Fibroblast of mammary gland (primary cell): ENCODE data around the gene MTHFD1.

ENCODE experiments used
- DNase-seq: peaks from one replicate; pipeline ENCODE4 v3.0.0-alpha.2; 2010; ENCODE audit warnings: low read depth
- H3K4me3 ChIP-seq: 2 replicates; pipeline ENCODE4 v1.5.1; 2011; ENCODE audit warnings: low read depth, mild to moderate bottlenecking, low read length, moderate library complexity; ENCODE audit not compliant: control insufficient read depth
- TF ChIP-seq, protein P1 (sequence below): conservative IDR thresholded peaks from 2 replicates; pipeline ENCODE4 v1.5.1; 2011; ENCODE audit warnings: low read depth, low read length, inconsistent platforms; ENCODE audit not compliant: control insufficient read depth, insufficient read depth

MTHFD1 gene

DNA sequence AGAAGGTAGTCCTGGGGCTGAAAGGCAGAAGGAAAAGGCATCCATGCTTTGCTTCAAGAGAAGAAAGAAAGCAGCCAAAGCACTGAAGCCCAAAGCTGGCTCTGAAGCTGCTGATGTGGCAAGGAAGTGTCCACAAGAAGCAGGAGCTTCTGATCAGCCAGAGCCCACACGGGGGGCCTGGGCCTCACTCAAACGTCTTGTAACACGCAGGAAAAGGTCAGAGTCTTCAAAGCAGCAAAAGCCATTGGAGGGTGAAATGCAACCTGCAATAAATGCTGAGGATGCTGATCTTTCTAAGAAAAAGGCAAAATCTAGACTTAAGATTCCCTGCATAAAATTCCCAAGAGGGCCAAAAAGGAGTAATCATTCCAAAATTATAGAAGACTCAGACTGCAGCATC is 80.3 kb downstream of the MTHFD1 start:
- H3K4me3 ChIP-seq, result no peak overlapping the region
- DNase-seq, result no peak
- TF ChIP-seq, protein P1, sequence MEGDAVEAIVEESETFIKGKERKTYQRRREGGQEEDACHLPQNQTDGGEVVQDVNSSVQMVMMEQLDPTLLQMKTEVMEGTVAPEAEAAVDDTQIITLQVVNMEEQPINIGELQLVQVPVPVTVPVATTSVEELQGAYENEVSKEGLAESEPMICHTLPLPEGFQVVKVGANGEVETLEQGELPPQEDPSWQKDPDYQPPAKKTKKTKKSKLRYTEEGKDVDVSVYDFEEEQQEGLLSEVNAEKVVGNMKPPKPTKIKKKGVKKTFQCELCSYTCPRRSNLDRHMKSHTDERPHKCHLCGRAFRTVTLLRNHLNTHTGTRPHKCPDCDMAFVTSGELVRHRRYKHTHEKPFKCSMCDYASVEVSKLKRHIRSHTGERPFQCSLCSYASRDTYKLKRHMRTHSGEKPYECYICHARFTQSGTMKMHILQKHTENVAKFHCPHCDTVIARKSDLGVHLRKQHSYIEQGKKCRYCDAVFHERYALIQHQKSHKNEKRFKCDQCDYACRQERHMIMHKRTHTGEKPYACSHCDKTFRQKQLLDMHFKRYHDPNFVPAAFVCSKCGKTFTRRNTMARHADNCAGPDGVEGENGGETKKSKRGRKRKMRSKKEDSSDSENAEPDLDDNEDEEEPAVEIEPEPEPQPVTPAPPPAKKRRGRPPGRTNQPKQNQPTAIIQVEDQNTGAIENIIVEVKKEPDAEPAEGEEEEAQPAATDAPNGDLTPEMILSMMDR, result no peak

DNA sequence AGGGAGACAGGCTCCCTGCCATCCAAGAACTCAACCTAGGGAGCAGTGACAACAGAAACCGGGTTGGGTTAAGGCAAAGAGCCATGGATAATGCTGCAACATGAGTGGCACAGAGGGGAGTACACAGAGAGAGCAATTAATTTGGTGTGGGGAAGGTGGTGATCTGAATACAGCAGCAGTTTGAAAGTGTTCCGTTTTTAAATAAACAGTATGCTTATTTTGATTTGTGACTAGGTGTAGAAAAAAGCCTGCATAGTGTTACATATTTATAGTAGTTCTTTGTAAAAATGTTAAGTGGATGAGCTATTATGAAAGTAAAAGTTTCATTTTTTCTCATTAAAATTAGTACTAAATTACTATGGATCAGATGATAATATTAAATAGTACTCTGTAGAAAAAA is 85.9 kb downstream of the MTHFD1 start:
- TF ChIP-seq, protein P1, result no peak
- no peak for DNase-seq
- H3K4me3 ChIP-seq, result no peak overlapping the region

- no peak for DNase-seq
- TF ChIP-seq, protein P1, result no peak
- no peak overlapping the region for H3K4me3 ChIP-seq
Measured at GRCh38 chr14:64474698-64475097, 86.5 kb downstream of the MTHFD1 start.

DNA sequence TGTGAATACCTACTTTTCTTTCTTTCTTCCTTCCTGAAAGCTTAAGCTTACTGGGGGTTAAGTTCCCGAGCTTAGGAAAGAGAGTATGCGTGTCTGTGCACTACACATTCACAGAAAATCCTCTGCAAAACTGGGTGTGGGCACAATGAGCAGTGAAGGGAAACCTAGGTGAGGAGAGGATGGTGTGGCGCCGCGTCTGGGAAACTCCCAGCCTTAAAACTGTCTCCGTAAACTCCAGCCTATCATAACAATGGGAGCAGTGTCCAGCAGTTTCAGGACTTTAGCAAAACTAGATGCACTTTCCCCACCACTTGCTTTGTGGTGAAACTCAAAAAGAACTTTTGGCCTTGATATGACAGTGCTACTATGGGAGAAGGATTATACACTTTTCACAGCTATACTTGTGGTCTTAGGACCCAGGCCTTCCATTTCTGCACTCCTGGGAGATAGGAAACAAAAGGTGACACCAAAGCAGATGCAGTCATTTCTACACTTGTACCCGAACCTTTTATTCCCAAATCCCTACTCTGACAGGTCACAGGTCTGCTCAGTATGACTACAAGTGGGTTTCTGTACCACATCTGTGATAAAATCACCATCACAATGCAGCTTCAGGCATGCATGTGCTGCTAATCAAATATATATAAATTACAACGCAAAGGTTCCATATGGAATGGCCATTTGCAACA is 87.6 kb downstream of the MTHFD1 start:
- DNase-seq, result no peak
- H3K4me3 ChIP-seq, result no peak overlapping the region
- TF ChIP-seq, protein P1, result no peak

- DNase-seq, result no peak
- TF ChIP-seq, protein P1, result no peak
Measured at GRCh38 chr14:64476438-64476837, 88.3 kb downstream of the MTHFD1 start.

DNA sequence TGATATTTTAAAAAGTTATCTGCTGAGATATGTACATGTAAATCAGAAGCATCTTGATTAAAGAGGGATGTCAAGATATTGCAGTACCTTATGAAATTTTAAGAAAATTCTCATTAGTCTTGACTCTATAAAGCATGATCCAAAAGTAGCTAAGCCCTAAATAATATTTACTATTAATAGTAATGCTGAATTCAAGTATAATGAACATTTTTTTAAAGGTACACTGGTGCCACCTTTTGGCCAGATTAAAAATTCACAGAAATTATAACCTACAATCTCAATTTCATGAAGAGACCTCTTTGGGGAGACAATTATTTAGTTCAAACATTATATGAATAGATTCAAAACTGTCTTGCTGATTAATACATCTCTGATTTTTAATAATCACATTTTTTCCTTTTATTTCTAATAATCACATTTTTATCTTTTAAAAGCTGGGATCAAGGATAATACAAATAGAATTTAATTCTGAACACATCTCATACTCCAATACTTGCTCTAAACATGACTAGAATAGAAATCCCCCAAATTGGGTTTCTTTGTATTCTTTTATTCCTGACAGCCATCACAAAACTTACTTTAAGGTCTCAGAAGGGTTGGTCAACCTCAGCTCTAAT is 90.6 kb downstream of the MTHFD1 start:
- no peak overlapping the region for H3K4me3 ChIP-seq
- DNase-seq, result peak; percentile 38
- TF ChIP-seq, protein P1, result peak; percentile 38

More at GRCh38 chr14:64476438-64476837, 88.3 kb downstream of the MTHFD1 start:
- H3K4me3 ChIP-seq, result no peak overlapping the region

DNA sequence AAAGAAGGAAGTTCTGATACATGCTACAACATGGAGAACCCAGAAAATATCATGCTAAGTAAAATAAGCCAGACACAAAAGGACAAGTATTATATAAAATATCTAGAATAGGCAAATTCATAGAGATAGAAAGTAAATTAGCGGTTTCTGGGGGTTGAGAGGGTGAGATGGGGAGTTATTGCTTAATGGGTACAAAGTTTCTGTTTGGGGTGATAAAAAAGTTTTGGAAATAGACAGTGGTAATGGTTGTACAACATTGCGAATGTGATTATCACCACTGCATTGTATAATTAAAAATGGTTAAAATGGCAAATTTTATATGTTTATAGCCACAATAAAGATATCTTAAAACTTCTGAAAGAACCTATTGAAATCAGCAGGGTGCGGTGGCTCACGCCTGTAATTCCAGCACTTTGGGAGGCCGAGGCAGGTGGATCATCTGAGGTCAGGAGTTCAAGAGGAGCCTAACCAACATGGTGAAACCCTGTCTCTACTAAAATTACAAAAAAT is 100.5 kb downstream of the MTHFD1 start:
- H3K4me3 ChIP-seq, result no peak overlapping the region
- DNase-seq, result no peak
- TF ChIP-seq, protein P1, result no peak
